Measurements from ENCODE around the gene FAM47E. TPM values are rescaled to one million over a fixed set of nuclear protein-coding genes. Genes with fewer than 3 reads are reported as not detected.

Gene FAM47E
- total and polyA plus RNA-seq, 2 of the 13 experiments (the other 11 are each of a cell fraction or from before 2014, with no cell fraction given), result 0.33 to 0.66 TPM

DNA sequence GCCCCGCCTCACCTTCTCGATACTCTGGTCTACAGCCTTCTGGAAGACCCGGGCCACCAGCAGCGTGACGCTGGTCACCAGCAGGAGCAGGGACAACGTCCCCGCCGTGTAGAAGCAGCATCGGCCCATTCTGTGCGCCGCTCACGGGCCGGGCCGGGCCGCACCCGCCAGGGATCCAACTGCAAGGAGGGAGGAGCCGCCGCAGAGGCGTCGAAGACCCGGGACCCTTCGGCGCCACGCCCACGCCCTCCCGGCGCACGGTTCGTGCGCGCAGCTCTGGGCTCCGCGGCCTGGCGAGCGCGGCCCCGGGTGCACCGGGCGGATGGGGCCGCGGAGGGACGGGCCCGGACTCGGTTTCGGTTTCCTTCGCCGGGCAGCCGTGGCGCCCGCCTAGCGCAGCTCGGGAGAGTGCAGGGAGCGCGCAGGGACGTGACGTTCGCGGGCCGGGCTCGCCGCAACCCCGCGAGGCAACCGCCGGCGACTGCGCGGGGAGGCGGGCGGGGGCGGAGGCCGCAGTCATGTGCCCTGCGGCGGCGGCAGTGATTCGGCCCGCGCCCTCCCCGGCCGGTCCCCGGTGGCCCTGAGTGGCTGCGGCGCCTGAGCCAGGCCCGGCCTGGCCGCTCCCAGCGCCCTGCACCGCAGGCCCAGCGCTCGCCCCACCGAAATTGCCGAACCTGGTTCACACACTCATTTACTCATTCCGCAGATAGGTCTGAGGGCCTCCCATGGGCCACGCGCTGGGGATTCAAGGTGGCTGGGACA lies 37.9 kb upstream of the FAM47E start, which contains the start of gene SCARB2 (continued):
- TF ChIP-seq ZNF598 (CRISPR knock-in tag; IDR thresholded peaks at IDR 0.05; ENCODE audit: borderline replicate concordance) (no peak), TP53 (CRISPR knock-in tag; conservative IDR thresholded peaks at IDR 0.05) (no peak), ZNF12 (CRISPR knock-in tag; IDR thresholded peaks at IDR 0.05) (no peak), ZBTB1 (CRISPR knock-in tag; IDR thresholded peaks at IDR 0.05; ENCODE audit: borderline replicate concordance) (0 out of 2 replicates have a peak, but pooled peaks have one; percentile 47), ZNF251 (CRISPR knock-in tag; IDR thresholded peaks at IDR 0.05) (no peak), XBP1 (CRISPR knock-in tag; IDR thresholded peaks at IDR 0.05) (no peak), SMC3 (IDR thresholded peaks at IDR 0.05; ENCODE audit: low read length) (no peak), RFX5 (IDR thresholded peaks at IDR 0.05; ENCODE audit: low read depth, low read length) (no peak), JDP2 (CRISPR knock-in tag; IDR thresholded peaks at IDR 0.05; ENCODE audit: borderline replicate concordance) (no peak; the same call in 1 of the 2 replicates), SMARCC2 (IDR thresholded peaks at IDR 0.05) (no peak), ZNF180 (CRISPR knock-in tag; IDR thresholded peaks at IDR 0.05; ENCODE audit: borderline replicate concordance, low read depth) (no peak), ZNF75D (CRISPR knock-in tag; IDR thresholded peaks at IDR 0.05; ENCODE audit: borderline replicate concordance) (no peak), RBM22 (optimal IDR thresholded peaks at IDR 0.05; ENCODE audit: low read length) (no peak), MXD4 (CRISPR knock-in tag; IDR thresholded peaks at IDR 0.05) (peak; percentile 72; the same call in 1 of the 2 replicates), FOXK2 (IDR thresholded peaks at IDR 0.05) (no peak), ZNF740 (CRISPR knock-in tag; IDR thresholded peaks at IDR 0.05) (no peak), ARNTL (CRISPR knock-in tag; IDR thresholded peaks at IDR 0.05) (0 out of 2 replicates have a peak, but pooled peaks have one; percentile 54), ZNF562 (CRISPR knock-in tag; IDR thresholded peaks at IDR 0.05; ENCODE audit: borderline replicate concordance) (no peak), GMEB2 (CRISPR knock-in tag; IDR thresholded peaks at IDR 0.05; ENCODE audit: low read depth) (no peak)
- TF ChIP-seq, protein P1, sequence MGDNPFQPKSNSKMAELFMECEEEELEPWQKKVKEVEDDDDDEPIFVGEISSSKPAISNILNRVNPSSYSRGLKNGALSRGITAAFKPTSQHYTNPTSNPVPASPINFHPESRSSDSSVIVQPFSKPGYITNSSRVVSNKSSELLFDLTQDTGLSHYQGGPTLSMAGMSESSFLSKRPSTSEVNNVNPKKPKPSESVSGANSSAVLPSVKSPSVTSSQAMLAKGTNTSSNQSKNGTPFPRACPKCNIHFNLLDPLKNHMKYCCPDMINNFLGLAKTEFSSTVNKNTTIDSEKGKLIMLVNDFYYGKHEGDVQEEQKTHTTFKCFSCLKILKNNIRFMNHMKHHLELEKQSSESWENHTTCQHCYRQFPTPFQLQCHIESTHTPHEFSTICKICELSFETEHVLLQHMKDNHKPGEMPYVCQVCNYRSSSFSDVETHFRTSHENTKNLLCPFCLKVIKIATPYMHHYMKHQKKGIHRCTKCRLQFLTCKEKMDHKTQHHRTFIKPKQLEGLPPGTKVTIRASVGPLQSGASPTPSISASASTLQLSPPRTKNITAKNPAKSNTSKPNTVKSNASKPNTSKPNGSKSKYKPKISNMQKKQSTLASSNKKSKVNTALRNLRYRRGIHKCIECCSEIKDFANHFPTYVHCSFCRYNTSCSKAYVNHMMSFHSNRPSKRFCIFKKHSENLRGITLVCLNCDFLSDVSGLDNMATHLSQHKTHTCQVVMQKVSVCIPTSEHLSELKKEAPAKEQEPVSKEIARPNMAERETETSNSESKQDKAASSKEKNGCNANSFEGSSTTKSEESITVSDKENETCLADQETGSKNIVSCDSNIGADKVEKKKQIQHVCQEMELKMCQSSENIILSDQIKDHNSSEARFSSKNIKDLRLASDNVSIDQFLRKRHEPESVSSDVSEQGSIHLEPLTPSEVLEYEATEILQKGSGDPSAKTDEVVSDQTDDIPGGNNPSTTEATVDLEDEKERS (CRISPR knock-in tag; IDR thresholded peaks at IDR 0.05), result no peak
- TF ChIP-seq, protein P2, sequence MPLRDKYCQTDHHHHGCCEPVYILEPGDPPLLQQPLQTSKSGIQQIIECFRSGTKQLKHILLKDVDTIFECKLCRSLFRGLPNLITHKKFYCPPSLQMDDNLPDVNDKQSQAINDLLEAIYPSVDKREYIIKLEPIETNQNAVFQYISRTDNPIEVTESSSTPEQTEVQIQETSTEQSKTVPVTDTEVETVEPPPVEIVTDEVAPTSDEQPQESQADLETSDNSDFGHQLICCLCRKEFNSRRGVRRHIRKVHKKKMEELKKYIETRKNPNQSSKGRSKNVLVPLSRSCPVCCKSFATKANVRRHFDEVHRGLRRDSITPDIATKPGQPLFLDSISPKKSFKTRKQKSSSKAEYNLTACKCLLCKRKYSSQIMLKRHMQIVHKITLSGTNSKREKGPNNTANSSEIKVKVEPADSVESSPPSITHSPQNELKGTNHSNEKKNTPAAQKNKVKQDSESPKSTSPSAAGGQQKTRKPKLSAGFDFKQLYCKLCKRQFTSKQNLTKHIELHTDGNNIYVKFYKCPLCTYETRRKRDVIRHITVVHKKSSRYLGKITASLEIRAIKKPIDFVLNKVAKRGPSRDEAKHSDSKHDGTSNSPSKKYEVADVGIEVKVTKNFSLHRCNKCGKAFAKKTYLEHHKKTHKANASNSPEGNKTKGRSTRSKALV (CRISPR knock-in tag; IDR thresholded peaks at IDR 0.05), result no peak
- TF ChIP-seq, protein P3, sequence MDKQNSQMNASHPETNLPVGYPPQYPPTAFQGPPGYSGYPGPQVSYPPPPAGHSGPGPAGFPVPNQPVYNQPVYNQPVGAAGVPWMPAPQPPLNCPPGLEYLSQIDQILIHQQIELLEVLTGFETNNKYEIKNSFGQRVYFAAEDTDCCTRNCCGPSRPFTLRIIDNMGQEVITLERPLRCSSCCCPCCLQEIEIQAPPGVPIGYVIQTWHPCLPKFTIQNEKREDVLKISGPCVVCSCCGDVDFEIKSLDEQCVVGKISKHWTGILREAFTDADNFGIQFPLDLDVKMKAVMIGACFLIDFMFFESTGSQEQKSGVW (CRISPR knock-in tag; IDR thresholded peaks at IDR 0.05; ENCODE audit: borderline replicate concordance), result no peak
